Dedifferentiated amniotic fluid mesenchymal stem cell (primary cell): ENCODE results near the gene TMC3.
"Not testable (repeated sequence)": the region's sequence is repeated elsewhere in the genome, so short reads cannot be mapped to it uniquely, and the experiment has no call there.

ENCODE experiments used
- DNase-seq: peaks from one replicate; pipeline ENCODE4 v3.0.0-alpha.2; 2016; ENCODE audit errors: extremely low spot score

Gene TMC3

GRCh38 chr15:81373775-81374395 is at the start of gene TMC3:
TSS of gene TMC3 (minus strand) at chr15:81374213. CDS start at chr15:81374077, 136 bp downstream.
- DNase-seq, result no peak

GRCh38 chr15:81421461-81421860 is 47.4 kb upstream of the TMC3 start:
- DNase-seq, result no peak

GRCh38 chr15:81419332-81419943 is 45.4 kb upstream of the TMC3 start:
- DNase-seq, result peak; percentile 32

GRCh38 chr15:81418891-81419290 is 44.9 kb upstream of the TMC3 start:
- no peak for DNase-seq

- no peak for DNase-seq
Observed at GRCh38 chr15:81418444-81418843, 44.4 kb upstream of the TMC3 start.

GRCh38 chr15:81414274-81414968 is 40.4 kb upstream of the TMC3 start:
- DNase-seq, result not testable (repeated sequence)

- no peak for DNase-seq
Observed at GRCh38 chr15:81413851-81414250, 39.8 kb upstream of the TMC3 start.

GRCh38 chr15:81411969-81412633 is 38.1 kb upstream of the TMC3 start:
- DNase-seq, result no peak

GRCh38 chr15:81411051-81411450 is 37.0 kb upstream of the TMC3 start:
- DNase-seq, result no peak

- DNase-seq, result peak; percentile 94
Observed at GRCh38 chr15:81410318-81410753, 36.3 kb upstream of the TMC3 start.

GRCh38 chr15:81407718-81408117 is 33.7 kb upstream of the TMC3 start:
- DNase-seq, result no peak

- DNase-seq, result no peak
Observed at GRCh38 chr15:81407176-81407575, 33.2 kb upstream of the TMC3 start.

GRCh38 chr15:81400640-81401236 is 26.7 kb upstream of the TMC3 start:
- DNase-seq, result peak; percentile 56

GRCh38 chr15:81398910-81399551 is 25.0 kb upstream of the TMC3 start:
- DNase-seq, result no peak

GRCh38 chr15:81398456-81398855 is 24.4 kb upstream of the TMC3 start:
- no peak for DNase-seq

- no peak for DNase-seq
Observed at GRCh38 chr15:81394603-81395002, 20.6 kb upstream of the TMC3 start.

- DNase-seq, result no peak
Observed at GRCh38 chr15:81391657-81392056, 17.6 kb upstream of the TMC3 start.

- no peak for DNase-seq
Observed at GRCh38 chr15:81388436-81388770, 14.4 kb upstream of the TMC3 start.

GRCh38 chr15:81387621-81388435 is 13.8 kb upstream of the TMC3 start:
- DNase-seq, result no peak

- DNase-seq, result no peak
Observed at GRCh38 chr15:81386947-81387346, 12.9 kb upstream of the TMC3 start.

GRCh38 chr15:81385721-81386076 is 11.7 kb upstream of the TMC3 start:
- DNase-seq, result no peak
